Forelimb muscle (tissue), 1 donor: Measurements from ENCODE around the gene MED15. TPM values are rescaled to one million over a fixed set of nuclear protein-coding genes. Genes with fewer than 3 reads are reported as not detected.
"Not testable (repeated sequence)": the region's sequence is repeated elsewhere in the genome, so short reads cannot be mapped to it uniquely, and the experiment has no call there.

Experiments used
- DNase-seq: peaks from one replicate; pipeline ENCODE4 v3.0.0-alpha.2; 2013; ENCODE audit warnings: low read depth
- polyA plus RNA-seq: library from polyadenylated mRNA; unstranded; fragments of 120-200 nt; gene quantifications from one replicate; pipeline ENCODE4 v1.2.1, GENCODE V29; 2013; ENCODE audit not compliant: insufficient read length

Gene MED15
- polyA plus RNA-seq, 1 donor, result 43.9 TPM

DNA sequence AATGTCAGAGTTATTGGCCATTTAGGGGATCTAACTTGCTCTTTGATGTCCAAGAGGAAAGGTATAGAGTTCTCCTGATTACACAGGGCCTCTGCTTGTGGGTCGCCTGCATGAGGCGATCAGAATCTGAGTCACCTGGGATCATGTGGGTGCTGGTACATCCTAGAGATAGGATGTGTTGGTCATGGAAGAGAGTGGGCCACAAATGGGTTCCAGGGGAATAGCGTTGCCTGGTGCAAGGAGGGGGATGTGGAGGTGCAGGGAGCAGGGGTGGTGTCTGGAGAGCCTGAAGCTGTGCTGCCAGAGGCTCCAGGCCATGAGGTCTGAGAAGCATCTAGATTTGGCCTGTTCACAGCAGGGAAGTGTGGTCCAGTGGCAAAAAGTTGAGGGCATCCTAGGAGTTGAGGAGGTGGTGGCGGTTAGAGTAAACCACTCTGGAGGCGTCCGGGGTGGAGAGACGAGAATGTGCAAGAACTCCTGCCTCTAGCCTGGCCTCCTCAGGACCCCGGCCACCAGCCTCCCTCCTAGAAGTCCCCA is 92.8 kb downstream of the MED15 start:
- DNase-seq, result no peak

DNA sequence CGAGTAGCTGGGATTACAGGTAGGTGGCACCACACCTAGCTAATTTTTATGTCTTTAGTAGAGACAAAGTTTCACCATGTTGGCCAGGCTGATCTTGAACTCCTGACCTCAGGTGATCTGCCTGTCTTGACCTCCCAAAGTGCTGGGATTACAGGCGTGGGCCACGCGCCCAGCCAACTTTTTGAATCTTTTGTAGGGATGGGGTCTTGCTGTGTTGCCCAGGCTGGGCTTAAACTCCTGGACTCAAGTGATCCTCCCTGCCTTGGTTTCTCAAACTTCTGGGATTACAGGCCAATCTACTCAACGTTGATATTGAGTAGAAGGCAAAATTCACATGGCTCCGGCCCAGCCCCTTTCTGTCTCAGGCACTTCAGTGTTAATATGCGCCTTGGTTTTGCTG is 93.9 kb downstream of the MED15 start:
- DNase-seq, result no peak

DNA sequence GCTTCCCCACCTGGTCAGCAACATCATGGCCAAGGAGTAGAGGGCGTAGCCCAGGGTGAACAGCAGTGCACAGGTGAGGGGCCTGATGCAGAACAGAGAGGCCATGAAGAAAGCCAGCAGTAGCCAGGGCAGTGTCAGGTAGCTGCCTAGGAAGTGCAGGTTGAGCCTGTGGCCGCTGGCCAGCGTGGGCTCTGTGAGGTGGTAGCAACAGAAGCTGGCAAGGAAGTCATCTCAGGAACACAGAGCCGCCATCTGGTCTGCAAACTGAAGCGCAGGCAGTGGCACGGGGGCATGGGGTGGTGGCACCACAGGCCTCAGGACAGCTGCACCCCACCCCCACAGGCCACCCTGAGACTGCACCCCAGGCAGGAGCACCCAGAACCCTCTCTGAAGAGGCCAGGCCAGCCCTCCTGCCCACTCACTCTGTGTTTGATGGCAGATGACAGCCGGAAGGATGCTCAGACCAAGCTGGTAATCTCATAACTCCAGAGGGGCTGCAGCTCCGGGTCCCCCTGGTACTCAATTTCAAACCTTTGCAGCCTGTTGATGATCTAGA is 95.3 kb downstream of the MED15 start:
- DNase-seq, result no peak

DNA sequence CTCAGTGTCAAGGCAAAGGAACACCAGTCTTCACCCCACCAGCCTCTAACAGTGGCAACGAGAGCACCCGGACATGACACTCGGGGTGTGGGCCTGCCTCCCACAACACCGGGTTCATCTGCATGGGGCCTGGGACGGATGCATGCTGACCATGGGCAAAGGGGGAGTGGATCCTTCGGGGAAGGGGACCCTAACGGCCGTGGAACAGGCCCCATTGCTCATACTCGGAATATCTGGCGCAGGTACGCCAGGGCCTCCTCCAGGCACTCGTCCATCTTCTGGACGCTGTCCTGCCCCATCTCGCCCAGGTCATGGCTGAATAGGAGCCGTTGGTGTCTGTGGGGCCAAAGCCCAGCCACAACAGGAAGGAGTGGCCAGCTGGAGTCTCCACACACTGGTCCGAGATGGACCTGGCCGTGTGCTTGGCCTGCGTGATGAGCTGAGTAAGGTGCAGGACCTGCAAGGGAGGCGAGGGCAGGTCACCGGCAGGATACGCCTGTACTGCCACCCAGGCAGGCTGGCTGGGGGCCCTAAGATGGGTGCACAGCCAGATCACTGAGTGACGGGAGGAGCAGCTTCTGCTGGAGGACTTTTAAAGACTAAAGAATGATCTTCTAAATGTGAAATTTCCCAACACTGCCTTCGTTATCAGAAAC is 96.8 kb downstream of the MED15 start:
- DNase-seq, result no peak

DNA sequence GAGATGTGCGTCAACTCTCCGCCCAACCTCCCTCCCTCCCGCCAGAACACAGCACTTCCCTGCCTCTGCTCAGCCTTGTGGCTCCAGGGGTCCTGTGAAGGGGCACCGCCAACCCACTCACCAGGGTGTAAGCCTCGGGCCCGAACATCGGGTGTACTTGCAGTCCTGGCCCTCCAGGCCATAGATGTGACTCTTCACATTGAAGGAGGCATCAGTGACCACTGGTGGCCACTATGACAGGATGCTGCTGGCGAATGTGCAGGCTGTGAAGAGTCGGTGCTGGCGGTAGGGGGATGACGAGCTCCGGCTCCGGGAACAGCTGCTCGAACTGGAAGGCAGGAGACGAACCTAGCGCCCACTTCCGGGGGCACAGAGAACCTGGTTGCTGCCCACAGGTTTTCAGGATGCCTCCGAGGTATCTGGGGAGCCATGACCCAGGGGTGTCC is 97.4 kb downstream of the MED15 start:
- DNase-seq, result no peak

DNA sequence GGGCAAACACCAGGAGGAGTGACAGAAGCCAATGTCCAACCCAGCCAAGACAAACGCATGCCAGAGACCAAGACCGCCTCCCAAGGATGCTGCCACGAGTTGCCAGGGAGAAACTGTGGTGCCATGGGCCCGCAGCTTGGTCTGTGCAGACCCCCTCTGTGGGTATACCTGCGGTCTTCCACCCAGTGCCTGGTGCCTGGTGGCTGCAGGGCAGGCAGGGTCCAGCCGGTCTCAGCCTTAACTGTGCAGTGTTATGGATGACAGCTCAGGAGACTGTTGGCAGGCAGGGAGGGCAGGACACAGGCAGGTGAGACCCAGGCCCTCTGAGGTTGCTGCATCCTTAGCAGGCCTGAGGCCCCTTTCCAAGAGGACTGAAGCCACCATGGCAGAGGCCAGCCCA is 97.9 kb downstream of the MED15 start:
- no peak for DNase-seq

DNA sequence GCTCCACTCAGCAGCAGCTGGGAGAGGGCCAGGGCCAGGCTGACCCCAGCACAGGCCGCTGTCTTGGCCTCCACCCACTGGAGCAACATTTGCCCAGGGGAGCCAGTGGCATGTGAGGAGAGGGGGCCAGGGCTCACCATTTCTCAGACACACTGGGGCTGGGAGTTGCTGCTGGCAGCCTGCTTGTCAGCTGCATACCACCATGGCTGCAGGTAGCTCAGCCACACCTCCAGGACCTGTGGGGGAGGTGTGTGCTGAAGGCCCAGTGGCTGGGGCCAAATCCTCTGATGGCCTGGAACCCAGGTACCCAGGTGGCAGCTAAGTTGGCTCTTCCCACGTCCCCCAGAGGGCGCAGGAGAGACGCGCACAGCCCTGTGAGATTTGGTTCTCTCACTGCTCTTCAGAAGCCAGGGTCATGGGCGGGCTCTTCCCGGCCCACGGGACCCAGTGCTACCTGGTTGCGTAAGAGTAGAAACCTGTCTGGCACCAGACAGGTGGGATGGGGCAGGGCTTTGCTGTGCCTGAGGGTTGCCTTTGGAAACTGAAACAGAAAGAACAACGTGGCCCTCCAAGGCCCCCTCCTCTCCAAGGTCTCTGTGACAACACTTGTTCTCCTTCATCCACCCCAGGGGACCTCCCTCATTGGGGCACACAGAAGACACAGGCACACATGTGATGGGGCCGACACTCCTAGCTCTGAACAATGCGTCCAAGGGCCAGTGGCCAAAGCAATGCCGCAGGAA is 98.8 kb downstream of the MED15 start:
- DNase-seq, result no peak

DNA sequence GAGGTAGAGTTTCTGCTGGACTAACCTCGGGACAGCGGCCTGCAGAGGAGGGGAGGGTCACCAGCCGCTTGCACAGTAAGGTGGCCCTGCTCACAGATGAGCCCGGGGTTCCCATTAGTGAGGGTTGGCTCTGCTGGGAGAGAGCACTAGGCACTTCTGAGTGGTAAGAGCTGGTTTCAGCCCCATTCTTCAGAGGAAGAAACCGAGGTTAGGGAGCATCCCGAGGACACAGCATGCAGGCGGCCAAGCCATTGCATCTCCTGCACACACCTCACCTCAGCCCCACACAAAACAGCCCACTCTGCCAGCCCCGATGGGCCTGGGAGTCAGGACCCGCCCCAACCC is 99.3 kb downstream of the MED15 start:
- no peak for DNase-seq

DNA sequence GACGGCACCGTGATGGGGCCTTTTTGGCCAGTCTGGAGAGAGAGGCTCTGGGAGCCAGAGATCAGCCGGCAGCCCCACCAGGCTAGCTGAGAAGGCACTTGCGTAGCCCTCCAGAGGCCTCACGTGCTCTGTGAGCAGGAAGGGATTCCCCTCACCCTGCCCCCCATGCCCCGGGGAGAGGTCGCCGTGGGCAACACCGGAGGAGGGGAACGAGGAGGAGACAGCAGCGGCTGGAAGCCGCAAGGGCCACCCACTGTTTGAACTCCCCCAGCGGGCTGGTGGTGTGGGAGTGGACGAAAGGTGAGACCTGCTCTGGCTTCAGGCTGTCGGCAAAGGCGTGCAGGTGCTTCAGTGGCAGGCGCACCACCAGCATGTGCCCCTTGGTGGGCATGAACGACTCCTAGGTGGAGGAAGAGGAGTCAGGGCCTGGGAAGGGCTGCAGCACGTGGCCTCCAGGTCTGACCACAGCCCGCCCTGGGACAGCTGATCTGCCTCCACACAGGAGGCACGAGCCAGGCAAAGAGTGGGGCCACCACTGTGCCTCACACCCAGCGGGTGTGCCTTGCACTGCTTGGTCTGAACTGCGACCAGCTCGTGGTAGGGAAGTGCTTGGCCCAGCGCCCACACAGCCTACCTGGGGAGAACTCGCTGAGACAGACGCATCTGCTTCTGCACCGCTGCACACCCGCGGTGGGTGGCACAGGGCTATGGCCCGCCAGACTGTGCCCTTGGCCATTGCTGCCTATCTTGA is 99.9 kb downstream of the MED15 start:
- DNase-seq, result no peak

DNA sequence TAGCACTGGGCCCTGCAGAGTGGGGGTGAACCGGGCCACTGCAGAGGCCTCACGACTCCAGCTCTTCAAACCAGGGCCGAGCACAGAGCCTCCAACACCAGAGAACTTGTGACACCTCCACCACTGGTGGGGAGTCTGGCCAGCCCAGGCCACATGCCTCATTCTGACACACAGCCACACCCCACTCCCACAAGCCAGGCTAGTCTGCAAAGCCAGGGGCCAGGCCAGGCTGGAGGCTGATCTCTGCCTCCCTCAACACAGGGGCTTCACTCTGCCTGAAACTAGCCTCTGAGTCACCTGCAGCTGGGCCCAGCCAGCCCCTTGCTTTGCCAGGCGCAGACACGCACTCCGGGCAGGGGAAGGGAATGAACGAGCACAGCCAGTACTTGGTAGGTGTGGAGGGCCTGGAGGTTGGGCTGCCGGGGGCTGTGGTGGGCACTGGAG is 102.9 kb downstream of the MED15 start:
- DNase-seq, result no peak

DNA sequence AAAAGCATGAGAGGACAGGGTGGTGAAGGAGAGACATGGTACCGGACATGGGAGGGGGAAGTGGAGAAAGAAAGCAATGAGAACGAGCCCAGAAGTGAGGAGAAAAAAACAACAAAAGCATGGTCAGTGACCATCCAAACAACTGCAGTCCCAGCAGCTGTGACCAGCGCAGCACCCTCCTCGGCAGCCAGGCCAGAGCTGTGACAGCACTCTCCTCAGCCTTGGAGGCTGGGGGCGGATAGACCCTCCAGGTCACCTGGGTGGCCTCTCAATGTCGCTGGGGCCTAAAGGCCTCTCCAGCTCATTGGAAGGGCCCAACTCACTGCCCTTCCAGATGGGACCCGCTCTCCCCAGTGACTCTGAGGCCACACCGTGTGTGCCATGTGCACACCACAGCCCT is 103.3 kb downstream of the MED15 start:
- DNase-seq, result no peak

DNA sequence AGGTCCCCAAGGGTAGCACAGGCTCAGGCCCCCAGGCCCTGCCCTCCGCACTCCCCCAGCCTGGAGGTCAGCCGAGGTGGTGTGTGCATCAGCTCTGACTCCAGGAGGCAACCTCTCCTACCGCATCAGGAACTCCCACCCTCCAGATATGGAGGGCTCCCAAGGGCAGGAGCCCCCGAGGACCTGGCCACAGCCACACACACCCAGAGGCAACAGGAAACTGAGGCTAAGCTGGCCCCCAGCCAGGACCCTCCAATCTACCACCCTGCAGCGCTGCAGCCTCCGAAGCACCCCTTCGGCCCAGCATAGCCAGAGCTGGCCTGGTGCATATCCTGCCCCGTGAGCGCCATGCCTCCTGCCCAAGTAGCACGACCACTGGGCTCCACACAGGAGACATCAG is 104.0 kb downstream of the MED15 start:
- DNase-seq, result no peak

DNA sequence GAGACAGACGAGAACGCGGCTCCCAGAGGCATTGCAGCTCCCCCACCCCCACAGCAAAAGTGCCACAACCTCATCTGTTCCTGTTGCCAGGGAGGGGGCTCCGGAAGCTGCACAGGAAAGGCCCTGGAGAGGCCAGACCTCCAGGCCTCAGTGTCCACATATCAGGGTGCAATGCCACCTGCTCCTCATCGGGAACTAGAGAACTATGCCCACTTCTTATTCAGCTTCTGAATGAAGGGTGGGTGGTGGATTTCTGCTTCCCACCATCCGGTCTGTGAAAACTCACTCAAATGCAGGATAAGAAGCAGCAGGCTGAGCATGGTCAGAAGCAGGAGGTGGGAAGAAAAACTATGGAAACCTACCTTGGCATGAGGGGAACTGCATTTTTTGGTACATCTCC is 105.9 kb downstream of the MED15 start:
- DNase-seq, result no peak

DNA sequence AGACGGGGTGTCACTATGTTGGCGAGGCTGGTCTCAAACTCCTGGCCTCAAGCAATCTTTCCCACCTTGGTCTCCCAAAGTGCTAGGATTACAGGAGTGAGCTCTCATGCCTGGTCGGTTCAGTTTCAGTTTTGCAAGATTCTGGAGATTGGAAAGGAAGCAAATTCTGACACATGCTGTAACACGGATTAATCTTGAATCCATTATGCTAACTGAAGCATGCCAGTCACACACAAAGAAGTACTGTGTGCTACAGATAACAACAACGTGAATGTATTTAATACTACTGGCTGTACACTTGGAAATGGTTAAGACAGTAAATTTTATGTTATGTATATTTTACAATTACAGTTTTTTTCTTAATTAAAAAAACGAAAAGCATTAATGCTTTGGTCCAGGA is 107.6 kb downstream of the MED15 start:
- no peak for DNase-seq

DNA sequence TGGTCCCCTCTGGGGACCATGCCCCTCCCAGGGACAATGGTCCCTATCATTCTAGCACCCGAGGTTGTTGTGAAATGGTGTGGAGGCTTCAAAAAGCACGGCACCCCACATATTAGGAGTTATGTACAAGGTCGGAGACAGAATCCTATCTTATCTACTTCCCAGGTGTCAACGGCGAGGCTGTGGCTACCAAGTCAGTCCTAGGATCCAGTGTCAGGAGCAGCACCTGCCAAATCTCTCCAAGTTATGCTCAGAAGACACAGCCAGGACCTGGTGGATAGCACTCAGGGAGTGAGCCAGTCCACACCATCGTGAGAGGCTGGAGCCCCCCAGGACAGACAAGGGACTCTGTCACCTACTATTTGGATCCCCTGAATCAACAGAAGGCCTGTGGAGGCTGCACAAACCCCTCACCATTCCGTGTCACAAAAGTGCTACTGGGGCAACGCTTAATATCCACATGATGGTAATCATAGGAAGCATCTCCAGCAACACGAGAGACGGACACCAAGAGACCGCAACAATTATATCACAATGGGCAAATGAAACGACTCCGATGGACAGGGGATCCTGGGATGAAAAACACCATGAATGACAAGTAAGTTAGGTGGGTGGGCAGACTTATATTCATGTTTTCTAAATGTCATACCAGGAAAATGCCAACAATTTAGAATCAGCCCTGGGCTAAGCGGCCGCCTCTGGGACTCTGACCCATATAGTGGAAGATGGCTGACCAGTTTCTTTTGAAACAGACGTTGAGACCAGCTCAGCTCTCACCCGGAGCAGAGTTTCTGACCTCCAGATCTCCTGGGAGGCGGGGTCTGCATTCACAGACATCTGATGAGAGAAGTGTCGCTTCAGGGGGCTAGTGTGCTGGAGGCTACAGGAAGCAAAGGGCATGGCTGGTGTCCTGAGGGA is 108.4 kb downstream of the MED15 start:
- DNase-seq, result no peak

DNA sequence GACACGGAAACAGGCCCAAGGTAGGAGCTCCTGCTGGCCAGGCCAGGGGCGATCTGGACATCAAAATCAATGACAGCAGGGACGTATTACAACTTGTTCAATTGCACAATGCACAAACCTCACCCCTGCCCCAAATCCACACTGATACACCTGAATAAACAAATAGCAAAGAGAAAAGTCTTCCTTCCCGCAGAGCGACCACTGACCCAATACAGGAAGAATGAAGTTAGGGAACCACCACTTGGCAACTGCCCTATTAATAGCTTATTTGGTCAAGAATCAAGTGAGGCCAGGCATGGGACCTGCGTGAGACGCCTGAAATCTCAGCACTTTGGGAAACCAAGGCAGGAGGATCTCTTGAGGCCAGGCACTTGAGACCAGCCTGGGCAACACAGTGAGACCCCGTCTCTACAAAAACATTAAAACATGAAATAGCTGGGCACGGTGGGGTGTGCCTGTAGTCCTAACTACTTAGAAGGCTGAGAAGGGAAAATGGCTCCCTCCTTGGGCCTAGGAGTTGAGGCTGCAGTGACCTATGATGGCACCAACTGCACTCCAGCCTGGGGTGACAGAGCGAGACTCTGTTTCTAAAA is 109.1 kb downstream of the MED15 start:
- no peak for DNase-seq

DNA sequence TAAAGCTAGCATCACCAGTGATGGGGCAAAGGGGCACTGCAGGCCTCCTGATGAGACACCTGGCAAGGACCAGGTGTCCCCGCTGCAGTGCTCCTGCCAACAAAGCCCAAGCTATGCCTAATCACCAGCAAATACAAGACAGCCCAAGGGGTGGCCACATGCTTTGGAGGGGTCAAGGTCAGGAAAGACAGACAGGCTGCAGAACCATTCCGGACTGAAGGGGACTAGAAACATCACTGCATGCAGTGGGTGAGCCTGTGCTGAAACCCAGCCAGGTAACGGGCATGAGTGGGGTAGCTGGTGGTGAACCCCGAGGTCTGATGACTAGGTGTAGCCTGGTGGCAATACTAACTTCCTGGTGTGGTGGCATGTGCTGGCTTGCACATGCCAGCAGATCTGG is 111.1 kb downstream of the MED15 start:
- no peak for DNase-seq

DNA sequence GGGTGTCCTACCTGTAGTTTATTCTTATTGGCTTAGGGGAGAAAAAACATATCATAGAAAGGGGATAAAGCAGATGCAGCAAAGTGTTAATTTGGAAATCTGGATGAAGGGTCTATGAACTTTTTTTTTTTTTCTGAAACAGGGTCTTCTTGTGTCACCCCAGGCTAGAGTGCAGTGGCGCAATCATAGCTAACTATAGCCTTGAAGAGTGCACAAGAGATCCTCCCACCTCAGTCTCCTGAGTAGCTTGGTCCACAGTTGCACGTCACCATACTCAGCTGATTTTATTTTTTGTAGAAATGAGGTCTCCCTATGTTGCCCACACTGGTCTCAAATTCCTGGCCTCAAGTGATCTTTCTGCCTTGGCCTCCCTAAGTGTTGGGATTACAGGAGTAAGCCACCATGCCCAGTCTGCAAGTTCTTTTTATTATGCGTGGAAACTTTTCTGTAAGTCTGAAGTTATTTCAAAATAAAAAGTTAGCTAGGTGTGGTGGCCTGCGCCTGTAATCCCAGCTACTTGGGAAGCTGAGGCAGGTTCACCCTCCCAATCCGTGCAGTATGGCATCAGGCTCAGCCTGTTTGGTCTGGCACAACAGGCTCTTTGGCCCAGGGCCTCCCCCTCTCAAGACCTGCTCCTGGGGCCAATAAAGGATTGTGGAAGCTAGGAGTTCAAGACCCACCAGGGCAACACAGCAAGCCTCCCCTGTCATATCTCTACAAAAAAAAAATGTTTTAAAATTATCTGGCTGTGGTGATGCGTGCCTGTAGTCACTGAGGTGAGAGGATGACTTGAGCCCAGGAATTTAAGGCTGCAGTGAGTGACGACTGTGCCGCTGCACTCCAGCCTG is 111.9 kb downstream of the MED15 start:
- DNase-seq, result no peak

DNA sequence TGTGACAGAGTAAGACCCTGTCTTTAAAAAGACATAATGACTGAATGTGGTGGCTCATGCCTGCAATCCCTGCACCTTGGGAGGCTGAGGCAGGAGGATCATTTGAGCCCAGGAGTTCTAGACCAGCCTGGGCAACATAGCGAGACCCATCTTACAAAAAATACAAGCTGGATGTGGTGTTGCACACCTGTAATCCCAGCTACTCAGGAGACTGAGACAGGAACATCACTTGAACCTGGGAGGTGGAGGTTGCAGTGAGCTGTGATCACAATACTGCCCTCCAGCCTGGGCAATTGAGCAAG is 112.4 kb downstream of the MED15 start:
- DNase-seq, result not testable (repeated sequence)

DNA sequence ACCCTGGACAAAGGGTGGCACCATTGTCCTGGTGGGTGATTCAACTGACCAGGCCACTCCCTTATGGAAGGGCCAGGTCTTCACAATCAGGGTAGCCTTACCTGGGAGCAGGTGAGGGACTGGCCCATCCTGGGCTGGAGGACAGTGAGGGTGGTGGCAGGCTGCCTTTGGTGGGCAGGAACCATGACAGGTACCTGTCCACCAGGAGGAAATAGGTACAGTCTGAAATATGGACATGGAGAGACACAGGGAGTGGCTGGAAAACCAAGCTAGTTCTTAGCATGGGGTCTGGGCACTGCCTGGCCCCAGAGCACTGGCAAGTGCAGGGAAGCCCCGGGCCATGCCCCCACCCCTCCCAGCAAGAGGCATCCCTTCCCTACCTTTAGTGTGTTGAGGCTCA is 113.8 kb downstream of the MED15 start:
- DNase-seq, result no peak
